ENCODE measurements around the gene DRGX. TPM values are rescaled to one million over a fixed set of nuclear protein-coding genes. Genes with fewer than 3 reads are reported as not detected.

The DRGX gene
- total and polyA plus RNA-seq, 2 of the 13 experiments (the other 11 are each of a cell fraction or from before 2014, with no cell fraction given), result not detected

- no peak overlapping the region for H3K4me3 ChIP-seq (replicated peaks in 1 of 3; ENCODE audit: insufficient read depth in 1 of 3, low read depth in 2 of 3, low read length in 3 of 3)
- no peak overlapping the region for H2AFZ ChIP-seq (ENCODE audit: low read length)
- H3K79me2 ChIP-seq (ENCODE audit: insufficient read depth, low read length), result no peaks in the 10 kb centered on the region
- DNase-seq (ENCODE audit: low spot score), result no peak
- no peaks in the 10 kb centered on the region for H3K27me3 ChIP-seq (ENCODE audit: control insufficient read depth in 1 of 2, insufficient read depth in 2 of 2, low read length in 2 of 2)
- intact Hi-C loops (cut with micrococcal nuclease; ENCODE audit: unreplicated experiment) (no loop called here), in situ Hi-C loops (cut with HindIII; ENCODE audit: extremely low pct_ligation_motif_present, low pct_unique_long_range_greater_than_20kb) (no loop called here)
- H3K4me1 ChIP-seq (ENCODE audit: insufficient read depth, low read length), result no peaks in the 10 kb centered on the region
- no TSS peak for BruUV-seq (replicated peaks)
- ATAC-seq, result no peak
- no peaks in the 10 kb centered on the region for H4K20me1 ChIP-seq (ENCODE audit: insufficient read depth, low read length)
- POLR2A ChIA-PET, result no interaction called here
- H3K4me2 ChIP-seq (ENCODE audit: low read depth, low read length), result no peak overlapping the region
- H3K27ac ChIP-seq (ENCODE audit: extremely low read length, insufficient read depth, low read length), result no peak overlapping the region
- CTCF ChIA-PET (ENCODE audit: low intra/inter-chr PET ratio, low total read pairs), result no interaction called here
- H3K9me3 ChIP-seq (ENCODE audit: low read length), result no peaks in the 10 kb centered on the region
- H3K36me3 ChIP-seq (replicated peaks in 1 of 2; ENCODE audit: control insufficient read depth in 1 of 2, insufficient read depth in 2 of 2, low read length in 2 of 2), result no peaks in the 10 kb centered on the region
- no peak overlapping the region for H3K9ac ChIP-seq (ENCODE audit: insufficient read depth, low read depth, low read length)
- no peak for FAIRE-seq
- no peak for TF ChIP-seq ZNF431 (CRISPR knock-in tag; IDR thresholded peaks at IDR 0.05; ENCODE audit: borderline replicate concordance, low read depth)
- no peak for TF ChIP-seq LCORL (IDR thresholded peaks at IDR 0.05)
- no peak for TF ChIP-seq LCORL (CRISPR knock-in tag; IDR thresholded peaks at IDR 0.05)
- TF ChIP-seq ZNF33B (CRISPR knock-in tag; IDR thresholded peaks at IDR 0.05), result no peak
- TF ChIP-seq AKNA (CRISPR knock-in tag; IDR thresholded peaks at IDR 0.05; ENCODE audit: borderline replicate concordance), result no peak
- TF ChIP-seq, protein P1, sequence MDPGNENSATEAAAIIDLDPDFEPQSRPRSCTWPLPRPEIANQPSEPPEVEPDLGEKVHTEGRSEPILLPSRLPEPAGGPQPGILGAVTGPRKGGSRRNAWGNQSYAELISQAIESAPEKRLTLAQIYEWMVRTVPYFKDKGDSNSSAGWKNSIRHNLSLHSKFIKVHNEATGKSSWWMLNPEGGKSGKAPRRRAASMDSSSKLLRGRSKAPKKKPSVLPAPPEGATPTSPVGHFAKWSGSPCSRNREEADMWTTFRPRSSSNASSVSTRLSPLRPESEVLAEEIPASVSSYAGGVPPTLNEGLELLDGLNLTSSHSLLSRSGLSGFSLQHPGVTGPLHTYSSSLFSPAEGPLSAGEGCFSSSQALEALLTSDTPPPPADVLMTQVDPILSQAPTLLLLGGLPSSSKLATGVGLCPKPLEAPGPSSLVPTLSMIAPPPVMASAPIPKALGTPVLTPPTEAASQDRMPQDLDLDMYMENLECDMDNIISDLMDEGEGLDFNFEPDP (CRISPR knock-in tag; conservative IDR thresholded peaks at IDR 0.05), result no peak
- TF ChIP-seq, protein P2, sequence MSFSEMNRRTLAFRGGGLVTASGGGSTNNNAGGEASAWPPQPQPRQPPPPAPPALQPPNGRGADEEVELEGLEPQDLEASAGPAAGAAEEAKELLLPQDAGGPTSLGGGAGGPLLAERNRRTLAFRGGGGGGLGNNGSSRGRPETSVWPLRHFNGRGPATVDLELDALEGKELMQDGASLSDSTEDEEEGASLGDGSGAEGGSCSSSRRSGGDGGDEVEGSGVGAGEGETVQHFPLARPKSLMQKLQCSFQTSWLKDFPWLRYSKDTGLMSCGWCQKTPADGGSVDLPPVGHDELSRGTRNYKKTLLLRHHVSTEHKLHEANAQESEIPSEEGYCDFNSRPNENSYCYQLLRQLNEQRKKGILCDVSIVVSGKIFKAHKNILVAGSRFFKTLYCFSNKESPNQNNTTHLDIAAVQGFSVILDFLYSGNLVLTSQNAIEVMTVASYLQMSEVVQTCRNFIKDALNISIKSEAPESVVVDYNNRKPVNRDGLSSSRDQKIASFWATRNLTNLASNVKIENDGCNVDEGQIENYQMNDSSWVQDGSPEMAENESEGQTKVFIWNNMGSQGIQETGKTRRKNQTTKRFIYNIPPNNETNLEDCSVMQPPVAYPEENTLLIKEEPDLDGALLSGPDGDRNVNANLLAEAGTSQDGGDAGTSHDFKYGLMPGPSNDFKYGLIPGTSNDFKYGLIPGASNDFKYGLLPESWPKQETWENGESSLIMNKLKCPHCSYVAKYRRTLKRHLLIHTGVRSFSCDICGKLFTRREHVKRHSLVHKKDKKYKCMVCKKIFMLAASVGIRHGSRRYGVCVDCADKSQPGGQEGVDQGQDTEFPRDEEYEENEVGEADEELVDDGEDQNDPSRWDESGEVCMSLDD (CRISPR knock-in tag; IDR thresholded peaks at IDR 0.05; ENCODE audit: borderline replicate concordance), result no peak
- TF ChIP-seq, protein P3, sequence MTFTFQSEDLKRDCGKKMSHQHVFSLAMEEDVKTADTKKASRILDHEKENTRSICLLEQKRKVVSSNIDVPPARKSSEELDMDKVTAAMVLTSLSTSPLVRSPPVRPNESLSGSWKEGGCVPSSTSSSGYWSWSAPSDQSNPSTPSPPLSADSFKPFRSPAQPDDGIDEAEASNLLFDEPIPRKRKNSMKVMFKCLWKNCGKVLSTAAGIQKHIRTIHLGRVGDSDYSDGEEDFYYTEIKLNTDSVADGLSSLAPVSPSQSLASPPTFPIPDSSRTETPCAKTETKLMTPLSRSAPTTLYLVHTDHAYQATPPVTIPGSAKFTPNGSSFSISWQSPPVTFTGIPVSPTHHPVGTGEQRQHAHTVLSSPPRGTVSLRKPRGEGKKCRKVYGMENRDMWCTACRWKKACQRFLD (CRISPR knock-in tag; IDR thresholded peaks at IDR 0.05; ENCODE audit: borderline replicate concordance), result no peak
- TF ChIP-seq DR1 (CRISPR knock-in tag; IDR thresholded peaks at IDR 0.05), result no peak
- no peak for TF ChIP-seq ZMYM2 (CRISPR knock-in tag; IDR thresholded peaks at IDR 0.05)
- no peak for TF ChIP-seq GABPB1 (CRISPR knock-in tag; IDR thresholded peaks at IDR 0.05)
- no peak for TF ChIP-seq TARDBP (CRISPR knock-in tag; IDR thresholded peaks at IDR 0.05)
- TF ChIP-seq ZNF501 (CRISPR knock-in tag; IDR thresholded peaks at IDR 0.05), result no peak
These were observed 60.9 kb downstream of the DRGX start for GRCh38 chr10:49334964-49335363.

Measured in HepG2 (cell line).